Panc1 (cell line): ENCODE data around the gene GPR61. TPM values are rescaled to one million over a fixed set of nuclear protein-coding genes. Genes with fewer than 3 reads are reported as not detected.

Experiments used
- ATAC-seq: fragments of 200-7000 bp; cut with Tn5 transposase; 2 replicates; pipeline ENCODE4 v1.9.1; 2020; ENCODE audit warnings: mild to moderate bottlenecking, moderate library complexity
- BruUV-seq: library from RNA; stranded (reverse); fragments of 400-500 nt; replicated peaks from 2 replicates; lab custom pipeline; 2021; lab: Mats Ljungman, UMichigan
- CTCF ChIA-PET: fragments of 300-600 bp; sonication (Branson Sonifier 250); formaldehyde crosslinking; loops from one replicate; lab custom pipeline; 2022; ENCODE audit warnings: antibody characterized with exemption; lab: Charles Lee
- POLR2A ChIA-PET: fragments of 300-600 bp; sonication (Branson Sonifier 250); formaldehyde crosslinking; loops from one replicate; lab custom pipeline; 2022; ENCODE audit warnings: antibody characterized with exemption; lab: Charles Lee
- DNase-seq: peaks from one replicate; pipeline ENCODE4 v3.0.0-alpha.2; 2010; ENCODE audit warnings: low read depth, low spot score
- H3K27ac ChIP-seq: 2 replicates; pipeline ENCODE4 v1.5.1; 2011; ENCODE audit warnings: mild to moderate bottlenecking, low read length, inconsistent platforms
- H3K27me3 ChIP-seq: fragments of 200-500 bp; sonication (Bioruptor generic); 2 replicates; pipeline ENCODE4 v1.6.0; 2014; ENCODE audit warnings: low read length, inconsistent platforms; ENCODE audit not compliant: control insufficient read depth, insufficient read depth
- H3K36me3 ChIP-seq: fragments of 200-500 bp; sonication (Bioruptor generic); 2 replicates; pipeline ENCODE4 v1.5.1; 2014; ENCODE audit warnings: inconsistent platforms, mild to moderate bottlenecking, low read length, moderate library complexity; ENCODE audit not compliant: control insufficient read depth, insufficient read depth
- H3K4me1 ChIP-seq: 2 replicates; pipeline ENCODE4 v1.5.1; 2011; ENCODE audit warnings: inconsistent platforms, mild to moderate bottlenecking, low read length, moderate library complexity; ENCODE audit not compliant: control insufficient read depth, insufficient read depth
- H3K4me3 ChIP-seq, 2 experiments: 2 replicates each; pipeline ENCODE4 v1.5.1; 2011 to 2012; ENCODE audit warnings: low read depth in 2 of 2, low read length in 2 of 2, mild to moderate bottlenecking in 2 of 2, inconsistent platforms in 1 of 2, moderate library complexity in 1 of 2
- H3K9me3 ChIP-seq: fragments of 200-500 bp; sonication (Bioruptor generic); 2 replicates; pipeline ENCODE4 v1.5.1; 2014; ENCODE audit warnings: low read depth, mild to moderate bottlenecking, inconsistent platforms, low read length, moderate library complexity; ENCODE audit not compliant: control insufficient read depth, insufficient read depth
- POLR2AphosphoS5 ChIP-seq: IDR thresholded peaks from 2 replicates; pipeline ENCODE4 v1.6.1; 2012; ENCODE audit warnings: mild to moderate bottlenecking, low read depth, low read length, moderate library complexity
- SIN3A ChIP-seq: IDR thresholded peaks from 2 replicates; pipeline ENCODE4 v1.6.1; 2012; ENCODE audit warnings: low read depth, mild to moderate bottlenecking, low read length, moderate library complexity, borderline replicate concordance; ENCODE audit not compliant: insufficient read depth
- TCF7L2 ChIP-seq: IDR thresholded peaks from 2 replicates; pipeline ENCODE4 v1.6.1; 2011; ENCODE audit warnings: mild to moderate bottlenecking, low read depth, low read length, inconsistent platforms
- in situ Hi-C: cut with HindIII; loops from 2 replicates; pipeline ENCODE4 v1.10.0; 2016; ENCODE audit warnings: low sequenced_read_pairs, low pct_unique_long_range_greater_than_20kb
- intact Hi-C: fragments of 100-400 bp; cut with micrococcal nuclease; formaldehyde crosslinking; loops from one replicate; pipeline ENCODE4 v1.10.0; 2022; ENCODE audit not compliant: unreplicated experiment
- total RNA-seq: library from RNA; stranded (reverse); gene quantifications from one replicate; pipeline ENCODE4 v1.2.1, GENCODE V29; 2021; ENCODE audit not compliant: unreplicated experiment
- TF ChIP-seq, protein P1 (sequence below): fragments of 450-650 bp; IDR thresholded peaks from 2 replicates; pipeline ENCODE4 v1.5.1; 2017; ENCODE audit warnings: mild to moderate bottlenecking
- TF ChIP-seq, protein P2 (sequence below), 2 experiments: IDR thresholded peaks; 2 replicates each; pipeline ENCODE4 v1.6.1; 2011 to 2012; ENCODE audit warnings: low read depth in 2 of 2, control low read depth in 1 of 2, low read length in 1 of 2, mild to moderate bottlenecking in 1 of 2, moderate library complexity in 1 of 2; ENCODE audit not compliant: insufficient read depth in 1 of 2

The GPR61 gene
- total RNA-seq, 1 experiment from 2014 or later = not detected

DNA sequence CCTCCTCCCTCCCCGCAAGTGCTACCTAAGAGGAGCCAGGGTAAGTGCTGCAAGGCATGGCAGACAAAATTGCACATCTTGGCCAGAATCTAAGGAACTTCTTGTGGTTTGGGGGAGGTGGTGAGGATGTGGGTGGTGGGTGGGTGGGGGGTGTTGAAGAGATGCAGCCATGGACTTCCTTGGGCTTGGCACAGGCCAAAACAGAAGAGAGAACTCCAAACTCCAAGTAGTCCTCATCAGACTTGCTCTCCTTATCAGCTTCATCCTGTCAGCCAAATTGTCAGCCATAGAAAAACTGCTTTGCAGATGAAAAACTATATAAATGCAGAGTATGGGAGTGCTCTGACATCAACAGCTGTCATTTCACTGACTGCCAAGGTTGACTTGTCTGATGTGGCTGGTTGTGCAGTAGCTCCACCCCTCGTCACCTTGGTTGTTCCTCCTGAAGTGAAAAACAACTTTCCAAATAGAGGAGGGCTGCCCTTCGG, 37.3 kb upstream of the GPR61 start:
- no peak overlapping the region for H3K27ac ChIP-seq
- DNase-seq (no peak), ATAC-seq (no peak)
- ChIA-PET CTCF (no interaction called here), POLR2A (no interaction called here)
- TF ChIP-seq POLR2AphosphoS5 (no peak), TCF7L2 (no peak), SIN3A (no peak)
- TF ChIP-seq, protein P1, sequence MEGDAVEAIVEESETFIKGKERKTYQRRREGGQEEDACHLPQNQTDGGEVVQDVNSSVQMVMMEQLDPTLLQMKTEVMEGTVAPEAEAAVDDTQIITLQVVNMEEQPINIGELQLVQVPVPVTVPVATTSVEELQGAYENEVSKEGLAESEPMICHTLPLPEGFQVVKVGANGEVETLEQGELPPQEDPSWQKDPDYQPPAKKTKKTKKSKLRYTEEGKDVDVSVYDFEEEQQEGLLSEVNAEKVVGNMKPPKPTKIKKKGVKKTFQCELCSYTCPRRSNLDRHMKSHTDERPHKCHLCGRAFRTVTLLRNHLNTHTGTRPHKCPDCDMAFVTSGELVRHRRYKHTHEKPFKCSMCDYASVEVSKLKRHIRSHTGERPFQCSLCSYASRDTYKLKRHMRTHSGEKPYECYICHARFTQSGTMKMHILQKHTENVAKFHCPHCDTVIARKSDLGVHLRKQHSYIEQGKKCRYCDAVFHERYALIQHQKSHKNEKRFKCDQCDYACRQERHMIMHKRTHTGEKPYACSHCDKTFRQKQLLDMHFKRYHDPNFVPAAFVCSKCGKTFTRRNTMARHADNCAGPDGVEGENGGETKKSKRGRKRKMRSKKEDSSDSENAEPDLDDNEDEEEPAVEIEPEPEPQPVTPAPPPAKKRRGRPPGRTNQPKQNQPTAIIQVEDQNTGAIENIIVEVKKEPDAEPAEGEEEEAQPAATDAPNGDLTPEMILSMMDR = no peak
- TF ChIP-seq, protein P2, sequence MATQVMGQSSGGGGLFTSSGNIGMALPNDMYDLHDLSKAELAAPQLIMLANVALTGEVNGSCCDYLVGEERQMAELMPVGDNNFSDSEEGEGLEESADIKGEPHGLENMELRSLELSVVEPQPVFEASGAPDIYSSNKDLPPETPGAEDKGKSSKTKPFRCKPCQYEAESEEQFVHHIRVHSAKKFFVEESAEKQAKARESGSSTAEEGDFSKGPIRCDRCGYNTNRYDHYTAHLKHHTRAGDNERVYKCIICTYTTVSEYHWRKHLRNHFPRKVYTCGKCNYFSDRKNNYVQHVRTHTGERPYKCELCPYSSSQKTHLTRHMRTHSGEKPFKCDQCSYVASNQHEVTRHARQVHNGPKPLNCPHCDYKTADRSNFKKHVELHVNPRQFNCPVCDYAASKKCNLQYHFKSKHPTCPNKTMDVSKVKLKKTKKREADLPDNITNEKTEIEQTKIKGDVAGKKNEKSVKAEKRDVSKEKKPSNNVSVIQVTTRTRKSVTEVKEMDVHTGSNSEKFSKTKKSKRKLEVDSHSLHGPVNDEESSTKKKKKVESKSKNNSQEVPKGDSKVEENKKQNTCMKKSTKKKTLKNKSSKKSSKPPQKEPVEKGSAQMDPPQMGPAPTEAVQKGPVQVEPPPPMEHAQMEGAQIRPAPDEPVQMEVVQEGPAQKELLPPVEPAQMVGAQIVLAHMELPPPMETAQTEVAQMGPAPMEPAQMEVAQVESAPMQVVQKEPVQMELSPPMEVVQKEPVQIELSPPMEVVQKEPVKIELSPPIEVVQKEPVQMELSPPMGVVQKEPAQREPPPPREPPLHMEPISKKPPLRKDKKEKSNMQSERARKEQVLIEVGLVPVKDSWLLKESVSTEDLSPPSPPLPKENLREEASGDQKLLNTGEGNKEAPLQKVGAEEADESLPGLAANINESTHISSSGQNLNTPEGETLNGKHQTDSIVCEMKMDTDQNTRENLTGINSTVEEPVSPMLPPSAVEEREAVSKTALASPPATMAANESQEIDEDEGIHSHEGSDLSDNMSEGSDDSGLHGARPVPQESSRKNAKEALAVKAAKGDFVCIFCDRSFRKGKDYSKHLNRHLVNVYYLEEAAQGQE (IDR thresholded peaks at IDR 0.05; ENCODE audit: insufficient read depth in 1 of 2, low read depth in 2 of 2, low read length in 1 of 2) = no peak
- H3K27me3 ChIP-seq = no peaks in the 10 kb centered on the region
- no peaks in the 10 kb centered on the region for H3K9me3 ChIP-seq
- no peak overlapping the region for H3K4me3 ChIP-seq
- no peaks in the 10 kb centered on the region for H3K36me3 ChIP-seq
- intact Hi-C loops = no loop called here
- H3K4me1 ChIP-seq = no peaks in the 10 kb centered on the region
- in situ Hi-C loops = no loop called here
- no TSS peak for BruUV-seq

DNA sequence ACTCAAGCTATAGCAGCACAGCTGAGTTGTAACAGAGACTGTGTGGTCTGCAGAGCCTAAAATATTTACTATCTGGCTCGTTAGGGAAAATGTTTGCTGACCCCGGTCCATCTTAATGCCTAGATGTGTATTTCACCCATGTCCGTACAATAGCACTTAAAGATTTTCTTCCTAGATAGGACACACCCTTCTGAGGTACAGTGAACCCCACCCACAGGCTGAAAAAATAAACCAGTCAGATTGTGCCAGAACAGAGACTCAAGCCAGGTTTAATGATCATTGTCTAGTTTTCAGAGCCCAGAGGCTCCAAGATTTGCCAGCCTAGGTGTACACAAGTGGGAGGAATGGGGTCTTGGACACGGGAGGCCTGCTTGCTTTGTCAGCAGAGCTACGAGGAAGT, 35.7 kb upstream of the GPR61 start:
- H3K9me3 ChIP-seq = no peaks in the 10 kb centered on the region

More for the DNA sequence above, 35.7 kb upstream of the GPR61 start:
- DNase-seq (no peak), ATAC-seq (no peak)
- TF ChIP-seq TCF7L2 (no peak), SIN3A (no peak), POLR2AphosphoS5 (no peak)
- TF ChIP-seq, protein P1 = no peak
- TF ChIP-seq, protein P2 (IDR thresholded peaks at IDR 0.05; ENCODE audit: insufficient read depth in 1 of 2, low read depth in 2 of 2, low read length in 1 of 2) = no peak
- no TSS peak for BruUV-seq
- Histone ChIP-seq H3K27me3 (no peaks in the 10 kb centered on the region), H3K4me1 (no peaks in the 10 kb centered on the region), H3K36me3 (no peaks in the 10 kb centered on the region), H3K4me3 (no peak overlapping the region), H3K27ac (no peak overlapping the region)
- POLR2A ChIA-PET = no interaction called here
- CTCF ChIA-PET = interaction anchor here (0.6 kb wide), 1 partner anchor 10 kb away, joined by 3 read pairs; the partner anchor contains the start of gene CYB561D1
- intact Hi-C loops = no loop called here
- in situ Hi-C loops = no loop called here
